Mesothelial cell of epicardium (in vitro differentiated cells): ENCODE measurements around the gene PUSL1. TPM values are rescaled to one million over a fixed set of nuclear protein-coding genes. Genes with fewer than 3 reads are reported as not detected.

Experiments used
- DNase-seq, 2 experiments: peaks; one replicate each; pipeline ENCODE4 v3.0.0; 2021; ENCODE audit warnings: low spot score in 2 of 2; ENCODE audit not compliant: unreplicated experiment in 2 of 2
- H3K27ac Mint-ChIP-seq: 2 replicates; pipeline ENCODE4 v1.8.0; 2021; ENCODE audit warnings: mixed read lengths
- H3K27me3 Mint-ChIP-seq: 2 replicates; pipeline ENCODE4 v1.8.0; 2021; ENCODE audit warnings: low read depth, mixed read lengths
- H3K36me3 Mint-ChIP-seq: 2 replicates; pipeline ENCODE4 v1.8.0; 2021; ENCODE audit warnings: mixed read lengths
- H3K4me1 Mint-ChIP-seq: 2 replicates; pipeline ENCODE4 v1.8.0; 2021; ENCODE audit warnings: mixed read lengths
- H3K4me3 Mint-ChIP-seq: 2 replicates; pipeline ENCODE4 v1.8.0; 2021; ENCODE audit warnings: mild to moderate bottlenecking, moderate library complexity, mixed read lengths
- H3K9me3 Mint-ChIP-seq: 2 replicates; pipeline ENCODE4 v1.8.0; 2021; ENCODE audit warnings: mixed read lengths
- total RNA-seq: library from RNA; stranded (reverse); gene quantifications from 3 replicates; pipeline ENCODE4 v1.2.1, GENCODE V29; 2021
- TF ChIP-seq, protein P1 (sequence below): fragments of 200-600 bp; sonication (generic); IDR thresholded peaks from one replicate; pipeline ENCODE4 v1.5.0; 2021; ENCODE audit warnings: antibody characterized with exemption; ENCODE audit not compliant: unreplicated experiment

Gene PUSL1
- total RNA-seq, 1 donor from 2014 or later = 12.7 TPM

DNA sequence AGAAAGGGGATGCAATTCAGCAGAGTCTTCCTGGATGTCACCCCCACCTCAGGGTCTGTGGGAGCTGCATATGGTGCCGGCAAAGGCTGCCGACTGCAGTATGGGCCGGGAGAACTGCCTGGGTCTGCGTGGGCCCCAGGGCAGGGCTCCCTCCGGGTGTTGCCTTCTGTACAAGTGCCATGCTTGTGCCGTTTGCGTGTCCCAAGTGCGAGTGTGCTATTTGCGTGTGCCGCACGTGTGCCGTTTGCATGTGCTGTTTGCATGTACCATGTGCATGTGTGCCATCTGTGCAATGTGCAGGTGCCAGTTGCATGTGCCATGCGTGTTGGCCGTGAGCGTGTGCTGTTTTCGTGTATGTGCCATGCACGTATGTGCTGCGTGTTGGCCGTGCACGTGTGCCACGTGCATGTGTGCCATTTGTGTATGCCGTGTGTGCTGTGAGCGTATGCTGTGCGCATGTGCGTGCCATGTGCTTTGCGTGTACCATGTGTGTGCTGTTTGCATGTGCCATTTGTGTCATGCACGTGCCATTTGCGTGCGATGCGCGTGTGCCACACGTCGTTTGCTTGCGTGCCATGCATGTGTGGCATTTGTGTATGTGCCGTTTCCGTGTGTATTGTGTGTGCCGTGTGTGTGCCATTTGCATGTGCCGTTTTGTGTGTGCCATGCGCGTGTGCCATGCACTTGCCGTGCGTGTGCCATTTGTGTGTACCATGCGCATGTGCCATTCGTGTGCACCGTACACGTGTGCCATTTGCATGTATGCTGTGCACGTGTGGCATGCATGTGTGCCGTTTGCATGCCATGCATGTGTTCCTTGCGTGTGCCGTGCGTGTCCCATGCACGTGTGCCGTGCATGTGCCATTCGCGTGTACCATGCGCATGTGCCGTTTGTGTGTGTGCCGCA is 21.2 kb downstream of the PUSL1 start:
- Mint-ChIP-seq H3K9me3 (no peaks in the 10 kb centered on the region), H3K27ac (no peak overlapping the region), H3K4me1 (peaks cover 5% of the 10 kb centered on the region), H3K36me3 (no peaks in the 10 kb centered on the region), H3K27me3 (no peaks in the 10 kb centered on the region), H3K4me3 (no peak overlapping the region)
- TF ChIP-seq, protein P1, sequence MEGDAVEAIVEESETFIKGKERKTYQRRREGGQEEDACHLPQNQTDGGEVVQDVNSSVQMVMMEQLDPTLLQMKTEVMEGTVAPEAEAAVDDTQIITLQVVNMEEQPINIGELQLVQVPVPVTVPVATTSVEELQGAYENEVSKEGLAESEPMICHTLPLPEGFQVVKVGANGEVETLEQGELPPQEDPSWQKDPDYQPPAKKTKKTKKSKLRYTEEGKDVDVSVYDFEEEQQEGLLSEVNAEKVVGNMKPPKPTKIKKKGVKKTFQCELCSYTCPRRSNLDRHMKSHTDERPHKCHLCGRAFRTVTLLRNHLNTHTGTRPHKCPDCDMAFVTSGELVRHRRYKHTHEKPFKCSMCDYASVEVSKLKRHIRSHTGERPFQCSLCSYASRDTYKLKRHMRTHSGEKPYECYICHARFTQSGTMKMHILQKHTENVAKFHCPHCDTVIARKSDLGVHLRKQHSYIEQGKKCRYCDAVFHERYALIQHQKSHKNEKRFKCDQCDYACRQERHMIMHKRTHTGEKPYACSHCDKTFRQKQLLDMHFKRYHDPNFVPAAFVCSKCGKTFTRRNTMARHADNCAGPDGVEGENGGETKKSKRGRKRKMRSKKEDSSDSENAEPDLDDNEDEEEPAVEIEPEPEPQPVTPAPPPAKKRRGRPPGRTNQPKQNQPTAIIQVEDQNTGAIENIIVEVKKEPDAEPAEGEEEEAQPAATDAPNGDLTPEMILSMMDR = no peak
- DNase-seq = no peak

DNA sequence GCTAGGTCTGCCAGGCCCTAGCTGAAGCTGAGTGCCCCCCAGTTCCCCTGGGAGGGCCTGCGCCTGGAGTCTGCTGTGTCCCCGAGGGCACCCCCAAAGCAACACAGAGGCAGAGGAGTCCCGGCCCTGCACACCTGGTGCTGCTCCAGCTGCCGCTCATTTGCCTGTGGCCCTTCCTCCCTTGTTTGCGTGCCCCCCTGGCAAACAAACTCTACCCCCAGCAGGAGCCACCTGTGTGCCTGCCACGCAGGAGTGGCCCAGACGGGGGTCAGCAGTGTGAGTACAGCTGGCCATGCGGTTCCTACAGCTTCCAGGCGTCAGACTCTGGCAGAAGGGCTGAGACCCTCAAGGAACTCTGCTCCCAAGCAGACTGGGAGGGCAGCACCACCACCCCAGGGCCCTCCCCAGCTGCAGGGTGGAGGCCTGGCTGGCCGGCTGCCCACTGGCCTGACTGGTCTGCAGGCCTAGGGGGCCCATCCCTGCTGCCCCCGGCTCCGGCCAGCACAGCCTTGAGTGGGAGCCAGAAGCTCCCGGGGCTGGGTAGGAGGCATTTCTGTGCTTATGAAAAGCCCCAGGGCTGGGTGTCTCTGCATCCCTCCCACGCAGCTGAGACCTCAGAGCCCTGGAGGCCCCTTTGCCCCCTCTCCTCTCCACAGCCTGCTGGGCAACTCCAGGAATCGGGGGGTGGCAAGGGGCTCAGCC is 22.1 kb downstream of the PUSL1 start:
- Mint-ChIP-seq H3K4me3 (no peak overlapping the region), H3K27me3 (no peaks in the 10 kb centered on the region), H3K36me3 (no peaks in the 10 kb centered on the region)

DNA sequence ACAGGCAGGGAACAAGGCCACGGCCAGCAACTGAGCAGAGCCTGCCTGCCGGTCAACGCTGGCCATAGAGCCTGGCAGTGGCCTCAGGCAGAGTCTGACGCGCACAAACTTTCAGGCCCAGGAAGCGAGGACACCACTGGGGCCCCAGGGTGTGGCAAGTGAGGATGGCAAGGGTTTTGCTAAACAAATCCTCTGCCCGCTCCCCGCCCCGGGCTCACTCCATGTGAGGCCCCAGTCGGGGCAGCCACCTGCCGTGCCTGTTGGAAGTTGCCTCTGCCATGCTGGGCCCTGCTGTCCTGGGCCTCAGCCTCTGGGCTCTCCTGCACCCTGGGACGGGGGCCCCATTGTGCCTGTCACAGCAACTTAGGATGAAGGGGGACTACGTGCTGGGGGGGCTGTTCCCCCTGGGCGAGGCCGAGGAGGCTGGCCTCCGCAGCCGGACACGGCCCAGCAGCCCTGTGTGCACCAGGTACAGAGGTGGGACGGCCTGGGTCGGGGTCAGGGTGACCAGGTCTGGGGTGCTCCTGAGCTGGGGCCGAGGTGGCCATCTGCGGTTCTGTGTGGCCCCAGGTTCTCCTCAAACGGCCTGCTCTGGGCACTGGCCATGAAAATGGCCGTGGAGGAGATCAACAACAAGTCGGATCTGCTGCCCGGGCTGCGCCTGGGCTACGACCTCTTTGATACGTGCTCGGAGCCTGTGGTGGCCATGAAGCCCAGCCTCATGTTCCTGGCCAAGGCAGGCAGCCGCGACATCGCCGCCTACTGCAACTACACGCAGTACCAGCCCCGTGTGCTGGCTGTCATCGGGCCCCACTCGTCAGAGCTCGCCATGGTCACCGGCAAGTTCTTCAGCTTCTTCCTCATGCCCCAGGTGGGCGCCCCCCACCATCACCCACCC is 22.9 kb downstream of the PUSL1 start, which contains the start of gene TAS1R3:
TSS of gene TAS1R3 (plus strand) at position 213 of the 898 bp plus-strand sequence. CDS start at position 279, 66 bp downstream.
- Mint-ChIP-seq H3K9me3 (no peaks in the 10 kb centered on the region), H3K27me3 (no peaks in the 10 kb centered on the region), H3K27ac (no peak within 1 kb of the TSS), H3K4me3 (no peak within 1 kb of the TSS), H3K36me3 (no peaks in the 10 kb centered on the region), H3K4me1 (peaks cover 3% of the 10 kb centered on the region)
- TF ChIP-seq, protein P1 = no peak
- DNase-seq = no peak

More for the DNA sequence above, 22.1 kb downstream of the PUSL1 start:
- H3K4me1 Mint-ChIP-seq = peaks cover 5% of the 10 kb centered on the region
- H3K27ac Mint-ChIP-seq = no peak overlapping the region
- TF ChIP-seq, protein P1 = no peak
- no peak for DNase-seq
- no peaks in the 10 kb centered on the region for H3K9me3 Mint-ChIP-seq

DNA sequence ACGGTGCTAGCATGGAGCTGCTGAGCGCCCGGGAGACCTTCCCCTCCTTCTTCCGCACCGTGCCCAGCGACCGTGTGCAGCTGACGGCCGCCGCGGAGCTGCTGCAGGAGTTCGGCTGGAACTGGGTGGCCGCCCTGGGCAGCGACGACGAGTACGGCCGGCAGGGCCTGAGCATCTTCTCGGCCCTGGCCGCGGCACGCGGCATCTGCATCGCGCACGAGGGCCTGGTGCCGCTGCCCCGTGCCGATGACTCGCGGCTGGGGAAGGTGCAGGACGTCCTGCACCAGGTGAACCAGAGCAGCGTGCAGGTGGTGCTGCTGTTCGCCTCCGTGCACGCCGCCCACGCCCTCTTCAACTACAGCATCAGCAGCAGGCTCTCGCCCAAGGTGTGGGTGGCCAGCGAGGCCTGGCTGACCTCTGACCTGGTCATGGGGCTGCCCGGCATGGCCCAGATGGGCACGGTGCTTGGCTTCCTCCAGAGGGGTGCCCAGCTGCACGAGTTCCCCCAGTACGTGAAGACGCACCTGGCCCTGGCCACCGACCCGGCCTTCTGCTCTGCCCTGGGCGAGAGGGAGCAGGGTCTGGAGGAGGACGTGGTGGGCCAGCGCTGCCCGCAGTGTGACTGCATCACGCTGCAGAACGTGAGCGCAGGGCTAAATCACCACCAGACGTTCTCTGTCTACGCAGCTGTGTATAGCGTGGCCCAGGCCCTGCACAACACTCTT is 23.8 kb downstream of the PUSL1 start:
- TF ChIP-seq, protein P1 = no peak
- no peaks in the 10 kb centered on the region for H3K36me3 Mint-ChIP-seq
- peaks cover 3% of the 10 kb centered on the region for H3K4me1 Mint-ChIP-seq
- no peaks in the 10 kb centered on the region for H3K27me3 Mint-ChIP-seq
- H3K27ac Mint-ChIP-seq = no peak overlapping the region
- DNase-seq = no peak
- H3K4me3 Mint-ChIP-seq = no peak overlapping the region
- no peaks in the 10 kb centered on the region for H3K9me3 Mint-ChIP-seq
